Medulla oblongata (tissue), 1 donor: ENCODE data around the gene DHCR24.

ENCODE experiments used
- DNase-seq: peaks from one replicate; pipeline ENCODE4 v3.0.0-alpha.2; 2015; ENCODE audit errors: extremely low spot score

DHCR24 gene

DNA sequence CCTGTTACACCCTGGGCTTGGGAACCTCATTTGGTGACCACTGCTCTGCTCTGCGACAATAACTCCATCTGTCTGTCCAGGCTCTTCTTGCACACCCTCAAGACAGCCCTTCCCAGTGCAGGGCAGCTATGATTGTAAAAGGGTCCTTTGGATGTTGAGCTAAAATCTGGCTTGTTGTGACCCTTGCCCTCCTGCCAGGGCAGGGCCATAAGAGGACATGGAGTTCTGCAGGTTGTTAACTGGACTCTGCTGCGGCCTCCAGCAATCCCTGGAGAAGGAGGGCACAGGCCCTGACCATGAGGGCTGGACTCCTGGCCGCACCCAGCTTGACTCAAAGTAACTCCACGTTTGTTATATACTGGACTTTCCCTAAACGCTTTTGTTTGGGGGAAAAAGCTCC is 41.2 kb downstream of the DHCR24 start:
- DNase-seq, result no peak

DNA sequence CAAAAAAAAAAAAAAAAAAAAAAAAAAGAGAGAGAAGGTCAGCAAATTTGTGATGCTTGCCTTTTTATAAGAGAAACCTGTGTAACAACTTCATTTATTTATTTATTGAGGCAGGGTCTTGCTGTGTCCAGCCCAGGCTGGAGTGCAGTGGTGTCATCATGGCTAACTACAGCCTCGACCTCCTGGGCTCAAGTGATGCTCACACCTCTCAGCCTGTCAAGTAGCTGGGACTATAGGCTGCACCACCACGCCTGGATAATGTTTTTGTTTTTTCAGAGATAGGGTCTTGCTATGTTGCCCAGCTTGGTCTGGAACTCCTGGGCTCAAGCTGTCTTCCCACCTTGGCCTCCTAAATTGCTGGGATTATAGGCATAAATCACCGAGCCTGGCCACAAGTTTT is 42.4 kb downstream of the DHCR24 start:
- DNase-seq, result no peak

DNA sequence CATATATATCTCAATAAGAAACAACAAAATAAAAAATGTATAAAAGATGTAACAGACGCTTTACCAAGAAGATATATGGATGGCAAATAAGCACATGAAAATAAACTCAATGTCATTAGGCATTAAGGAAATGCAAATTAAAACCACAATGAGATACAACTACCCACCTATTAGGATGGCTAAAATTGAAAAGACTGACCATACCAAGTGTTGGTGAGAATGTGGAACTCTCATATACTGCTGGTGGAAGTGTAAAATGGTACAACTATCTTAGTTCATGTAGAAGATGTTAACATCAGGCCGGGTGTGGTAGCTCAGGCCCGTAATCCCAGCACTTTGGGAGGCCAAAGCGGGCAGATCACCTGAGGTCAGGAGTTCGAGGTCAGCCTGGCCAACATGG is 43.5 kb downstream of the DHCR24 start:
- DNase-seq, result no peak

DNA sequence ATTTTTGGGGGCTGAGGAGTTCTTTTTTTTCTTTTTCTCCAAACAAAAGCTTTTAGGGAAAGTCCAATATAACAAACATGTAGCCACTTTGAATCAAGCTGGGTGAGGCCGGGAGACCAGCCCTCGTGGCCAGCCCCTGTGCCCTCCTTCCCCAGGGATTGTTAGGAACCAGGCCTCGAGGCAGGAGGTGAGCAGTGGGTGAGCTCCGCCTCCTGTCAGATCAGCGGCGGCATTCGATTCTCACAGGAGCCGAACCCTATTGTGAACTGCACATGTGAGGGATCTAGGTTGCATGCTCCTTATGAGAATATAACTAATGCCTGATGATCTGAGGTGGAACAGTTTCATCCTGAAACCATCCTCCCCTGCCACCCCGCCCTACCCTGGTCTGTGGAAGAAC is 44.0 kb downstream of the DHCR24 start:
- no peak for DNase-seq

DNA sequence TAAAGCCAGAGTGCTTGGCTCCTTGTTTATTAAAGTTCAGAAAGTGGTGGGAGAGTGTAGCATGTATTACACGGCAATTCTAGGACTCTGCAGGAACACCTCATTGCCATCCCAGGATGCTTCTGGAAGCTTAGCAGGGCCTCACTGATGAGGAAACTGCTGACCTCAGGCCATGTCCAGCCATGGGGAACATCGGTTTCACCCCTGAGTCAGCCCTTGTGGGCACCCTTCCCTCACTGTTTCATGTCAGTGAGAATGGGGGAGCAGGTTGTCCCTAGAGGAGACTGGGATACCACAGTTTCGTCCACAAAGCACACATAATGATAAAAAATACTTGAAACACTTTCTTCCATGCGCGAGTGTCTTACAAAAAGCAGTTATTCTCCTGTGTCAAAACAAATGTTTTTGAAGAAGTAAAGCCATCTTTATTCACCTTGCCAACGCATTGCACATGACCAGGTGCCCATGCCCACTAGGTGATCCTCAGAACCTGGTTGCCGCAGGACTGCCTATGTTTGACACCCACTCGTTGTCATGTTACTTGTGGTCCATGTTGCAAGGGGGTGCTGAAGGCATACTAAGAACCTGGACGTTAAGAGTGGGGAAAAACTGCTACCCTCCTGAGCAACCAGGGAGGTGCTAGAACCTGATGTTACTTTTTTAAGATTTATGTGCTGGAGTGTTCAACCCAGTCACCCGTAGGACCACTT is 44.6 kb downstream of the DHCR24 start:
- no peak for DNase-seq

DNA sequence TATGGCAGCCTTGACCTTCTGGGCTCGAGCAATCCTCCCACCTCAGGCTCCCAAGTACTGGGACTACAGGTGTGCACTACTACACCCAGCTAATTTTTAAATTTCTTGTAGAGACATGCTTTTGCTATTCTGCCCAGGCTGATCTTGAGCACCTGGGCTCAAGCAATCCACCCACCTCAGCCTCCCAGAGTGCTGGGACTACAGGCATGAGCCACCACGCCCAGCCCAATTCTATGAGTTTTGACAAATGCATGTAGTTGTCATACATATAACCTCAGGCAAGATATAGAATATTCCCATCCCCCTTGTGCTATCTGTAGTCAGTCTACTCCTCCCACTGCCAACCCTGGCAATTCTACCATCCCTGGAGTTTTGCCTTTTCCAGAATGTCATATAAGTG is 47.2 kb downstream of the DHCR24 start:
- DNase-seq, result no peak

DNA sequence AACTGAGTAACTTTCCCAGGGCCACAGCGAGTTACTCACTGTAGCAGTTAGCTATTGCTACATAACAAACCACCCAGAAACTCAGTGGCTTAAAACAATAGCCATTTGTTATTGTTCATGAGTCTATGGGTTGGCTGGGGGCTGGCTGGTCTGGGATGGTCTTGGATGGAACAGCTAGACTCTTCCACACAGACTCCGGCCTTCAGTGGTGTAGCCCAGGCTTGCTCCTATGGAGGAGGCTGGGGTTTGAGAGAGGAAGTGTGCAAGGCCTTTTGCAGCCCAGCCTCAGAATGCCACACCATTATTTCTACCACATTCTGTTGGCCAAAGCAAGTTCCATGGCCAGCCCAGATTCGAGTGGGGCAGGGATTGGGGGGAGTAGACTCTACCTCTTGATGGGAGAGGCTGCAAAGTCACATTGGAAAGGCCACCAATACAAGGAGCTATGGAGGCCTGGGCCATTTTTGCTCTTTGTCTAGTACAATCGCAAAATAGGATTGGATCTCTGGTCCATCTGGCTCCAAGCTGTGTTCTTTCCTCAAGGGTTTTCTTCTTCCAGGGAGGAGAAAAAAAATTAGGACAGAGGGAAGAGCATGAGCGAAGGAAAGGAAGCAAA is 48.3 kb downstream of the DHCR24 start:
- DNase-seq, result no peak

DNA sequence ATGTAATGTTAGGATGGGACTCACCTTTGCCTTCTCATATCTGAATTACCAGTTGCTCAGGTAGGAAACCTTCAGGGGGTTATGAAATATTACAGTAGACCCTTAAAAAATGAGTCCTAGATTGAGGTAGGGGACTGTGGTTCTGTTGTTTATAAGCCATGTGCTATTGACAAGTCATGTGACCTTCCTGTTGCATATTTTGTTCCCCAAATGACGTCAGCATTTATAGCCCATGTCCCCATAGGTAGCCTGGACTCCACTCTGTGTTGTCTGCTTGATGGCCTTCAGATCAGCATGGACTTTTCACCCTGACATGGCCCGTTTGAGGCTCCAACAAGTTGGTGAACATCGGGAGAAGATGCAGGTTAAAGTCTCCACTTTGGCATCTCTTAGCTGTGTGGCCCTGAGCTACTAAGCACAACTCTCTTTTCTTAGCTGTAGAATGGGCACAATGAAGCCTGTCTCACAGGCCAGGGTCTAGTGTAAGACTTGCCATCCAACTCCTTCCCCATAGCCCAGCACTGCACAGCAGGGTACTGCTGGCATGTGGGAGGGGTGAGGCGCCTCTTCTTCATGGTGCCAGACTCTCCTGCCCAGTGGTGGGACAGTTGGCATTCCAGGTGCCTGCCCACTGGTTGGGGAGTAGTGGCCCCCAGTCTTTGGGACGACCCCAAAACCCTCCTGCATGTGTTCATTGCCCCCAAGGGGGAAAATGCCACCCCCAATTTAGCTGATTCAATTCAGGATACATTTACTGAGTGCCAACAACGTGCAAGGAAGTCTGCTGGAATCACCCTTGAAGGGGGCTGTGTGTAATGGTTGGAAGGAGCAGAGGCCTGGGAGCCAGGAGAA is 49.8 kb downstream of the DHCR24 start:
- no peak for DNase-seq

DNA sequence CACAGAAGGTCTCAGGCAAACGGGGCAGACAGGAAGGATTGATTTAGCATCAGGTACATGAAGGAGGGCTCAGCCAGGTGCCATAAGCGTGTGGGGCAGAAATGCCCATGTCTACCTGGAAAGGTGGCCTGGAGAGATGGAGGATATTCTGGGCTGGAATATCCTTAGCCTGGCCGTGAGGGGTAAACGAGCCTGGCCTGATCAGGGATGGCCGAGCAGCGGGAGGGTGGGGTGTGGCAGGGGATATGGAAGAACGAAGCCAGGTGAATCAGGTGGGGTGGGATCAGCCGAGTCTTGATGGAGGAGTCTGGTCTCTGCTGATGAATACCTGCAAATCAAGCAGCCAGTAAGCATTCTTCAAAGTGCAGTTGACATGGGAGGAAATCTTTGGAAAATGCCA is 50.4 kb downstream of the DHCR24 start:
- DNase-seq, result no peak

DNA sequence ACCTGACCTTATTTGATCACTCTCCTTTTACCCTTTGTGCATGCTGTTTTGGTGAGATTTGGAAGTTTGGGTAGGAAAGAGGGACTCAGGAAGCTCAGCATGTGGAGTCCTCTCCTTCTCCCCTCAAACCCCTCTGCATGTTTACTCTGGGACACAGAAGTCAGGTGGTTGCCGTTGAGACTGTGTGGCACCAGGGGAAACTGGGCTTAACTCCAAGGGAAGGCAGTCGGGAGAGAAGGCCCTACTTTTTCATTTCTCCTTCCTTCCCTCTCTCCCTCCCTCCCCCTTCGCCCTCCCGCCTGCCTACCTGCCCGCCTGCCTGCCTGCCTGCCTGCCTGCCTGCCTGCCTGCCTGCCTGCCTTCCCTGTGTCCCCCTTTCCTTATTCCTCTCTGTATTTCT is 51.0 kb downstream of the DHCR24 start:
- DNase-seq, result no peak

DNA sequence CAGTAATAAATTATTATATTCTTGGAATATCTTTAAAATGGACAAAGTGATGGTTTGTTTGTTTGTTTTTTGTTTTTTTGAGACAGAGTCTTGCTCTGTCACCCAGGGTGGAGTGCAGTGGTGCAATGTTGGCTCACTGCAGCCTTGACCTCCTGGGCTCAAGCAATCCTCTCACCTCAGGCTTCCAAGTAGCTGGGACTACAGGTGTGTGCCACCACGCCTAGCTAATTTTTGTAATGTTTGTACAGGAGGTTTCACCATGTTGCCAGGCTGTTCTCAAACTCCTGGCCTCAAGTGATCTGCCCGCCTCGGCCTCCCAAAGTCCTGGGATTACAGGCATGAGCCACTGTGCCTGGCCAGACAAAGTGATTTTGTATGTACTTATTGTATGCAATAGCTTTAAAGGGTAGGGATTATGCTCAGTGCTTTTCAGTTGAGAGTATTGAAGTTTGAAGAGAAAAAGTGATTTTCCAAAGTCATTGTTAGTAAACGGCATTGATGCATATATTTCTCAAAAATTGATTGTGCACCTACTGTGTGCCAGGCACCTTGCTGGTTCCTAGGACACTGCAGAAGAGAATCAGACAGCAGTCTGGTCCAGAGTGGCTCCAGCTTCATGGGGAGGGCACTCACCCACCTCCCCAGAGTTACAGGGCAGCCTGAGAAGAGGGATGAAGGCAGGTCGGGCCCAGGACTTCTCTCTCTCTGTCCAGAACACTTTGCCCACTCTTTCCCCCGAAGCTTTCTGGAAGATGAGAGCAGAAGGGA is 51.7 kb downstream of the DHCR24 start:
- no peak for DNase-seq

DNA sequence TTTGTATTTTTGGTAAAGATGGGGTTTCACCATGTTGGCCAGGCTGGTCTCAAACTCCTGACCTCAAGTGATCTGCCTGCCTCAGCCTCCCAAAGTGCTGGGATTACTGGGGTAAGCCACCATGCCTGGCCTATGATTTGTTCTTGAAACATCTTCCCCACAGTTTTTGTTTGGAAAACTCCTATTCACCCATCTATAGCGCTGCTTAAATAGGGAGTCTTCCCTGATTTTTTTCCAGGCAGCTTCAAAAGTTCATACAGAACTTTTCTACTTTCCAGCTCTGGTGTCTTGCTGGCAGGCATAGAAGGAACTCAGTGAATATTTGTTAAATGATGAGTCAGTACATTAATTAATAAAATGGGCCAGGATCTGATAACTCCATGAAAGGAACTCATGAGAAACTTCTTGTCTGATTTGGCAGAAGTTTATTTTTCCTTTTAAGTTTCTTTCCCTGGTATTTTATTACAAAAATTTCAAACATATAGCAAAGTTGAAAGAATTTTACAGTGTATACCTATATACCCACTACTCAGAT is 52.9 kb downstream of the DHCR24 start:
- DNase-seq, result no peak

DNA sequence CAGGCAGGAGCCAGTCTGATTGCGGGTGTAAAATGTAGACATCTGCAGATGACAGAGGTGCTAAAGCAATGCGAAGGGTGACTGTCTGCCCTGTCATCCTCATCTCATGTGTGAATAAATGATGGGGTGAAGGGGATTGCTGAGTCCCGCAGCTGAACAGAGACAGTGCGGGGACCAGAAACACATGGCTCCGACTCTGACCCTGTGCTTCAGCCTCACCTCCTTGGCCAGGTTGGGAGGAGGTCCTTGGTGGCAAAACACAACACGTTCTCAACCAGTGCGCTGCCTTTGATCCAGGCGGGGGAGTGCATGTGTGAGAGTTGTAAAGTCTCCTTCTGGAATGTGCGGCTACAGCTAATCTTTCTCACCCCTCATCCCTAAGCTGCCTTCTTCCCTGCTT is 53.9 kb downstream of the DHCR24 start:
- DNase-seq, result no peak

DNA sequence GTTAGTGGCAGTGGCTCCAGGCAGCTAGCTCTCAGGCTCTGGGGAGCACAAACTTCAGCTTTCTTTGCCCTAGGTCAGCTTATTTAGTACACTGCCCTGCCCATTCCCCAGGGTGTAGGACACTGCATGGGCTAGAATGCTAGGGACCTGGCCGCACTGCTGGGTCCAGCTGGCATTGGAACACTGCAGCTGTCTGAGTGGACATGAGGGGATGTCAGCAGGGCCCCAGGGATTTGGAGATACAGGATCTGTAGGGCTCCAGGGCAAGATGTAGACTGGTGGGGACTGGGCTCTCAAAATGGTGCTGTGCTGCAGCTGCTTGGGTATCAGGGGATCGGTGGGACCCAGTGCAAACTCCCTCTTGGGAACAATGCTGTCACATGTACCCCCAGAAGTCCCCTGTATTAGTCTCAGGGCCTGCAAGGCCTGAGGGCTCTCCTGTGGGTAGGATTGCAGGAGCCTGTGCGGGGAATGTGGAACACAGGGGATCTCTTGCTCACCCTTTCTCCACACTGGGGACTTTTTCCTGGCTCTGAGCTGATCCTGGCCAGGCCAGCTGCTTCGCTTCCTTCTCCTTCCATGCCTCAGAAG is 60.7 kb downstream of the DHCR24 start:
- no peak for DNase-seq

DNA sequence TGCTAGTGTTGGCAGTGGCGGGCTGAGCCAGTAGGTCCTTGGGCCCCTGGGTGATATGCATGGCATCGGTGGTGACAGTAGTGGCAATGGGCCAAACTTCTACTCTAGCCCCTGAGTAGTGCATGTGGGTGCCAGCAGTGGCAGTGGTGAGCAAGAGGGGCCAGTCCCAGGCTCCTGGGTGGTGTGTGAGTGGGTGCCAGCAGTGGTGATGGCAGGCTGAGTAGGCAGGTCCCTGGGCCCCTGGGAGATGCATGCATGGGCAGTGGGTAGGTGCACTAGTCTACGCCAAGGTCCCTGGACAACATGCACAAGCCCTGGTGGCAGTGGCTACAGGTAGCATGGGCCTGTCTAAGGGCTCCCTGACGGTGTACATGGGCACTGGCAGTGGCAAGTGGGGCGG is 61.3 kb downstream of the DHCR24 start:
- no peak for DNase-seq

DNA sequence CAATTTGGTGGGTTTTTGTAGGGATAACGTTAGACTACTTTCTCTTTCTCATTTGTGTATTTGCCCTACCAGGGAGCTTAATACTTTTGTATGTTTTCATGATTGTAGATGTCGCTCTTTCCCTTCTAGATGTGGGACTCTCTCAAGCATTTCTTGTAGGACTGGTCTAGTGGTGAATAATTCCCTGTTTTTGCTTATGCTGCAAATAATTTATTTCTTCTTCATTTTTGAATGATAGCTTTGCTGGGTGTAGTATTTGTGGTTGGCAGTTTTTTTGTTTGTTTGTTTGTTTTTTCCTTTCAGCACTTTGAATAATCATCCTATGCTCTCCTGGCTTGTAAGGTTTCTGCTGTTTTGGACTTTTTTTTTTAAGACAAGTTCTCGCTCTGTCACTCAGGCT is 63.3 kb downstream of the DHCR24 start:
- no peak for DNase-seq

DNA sequence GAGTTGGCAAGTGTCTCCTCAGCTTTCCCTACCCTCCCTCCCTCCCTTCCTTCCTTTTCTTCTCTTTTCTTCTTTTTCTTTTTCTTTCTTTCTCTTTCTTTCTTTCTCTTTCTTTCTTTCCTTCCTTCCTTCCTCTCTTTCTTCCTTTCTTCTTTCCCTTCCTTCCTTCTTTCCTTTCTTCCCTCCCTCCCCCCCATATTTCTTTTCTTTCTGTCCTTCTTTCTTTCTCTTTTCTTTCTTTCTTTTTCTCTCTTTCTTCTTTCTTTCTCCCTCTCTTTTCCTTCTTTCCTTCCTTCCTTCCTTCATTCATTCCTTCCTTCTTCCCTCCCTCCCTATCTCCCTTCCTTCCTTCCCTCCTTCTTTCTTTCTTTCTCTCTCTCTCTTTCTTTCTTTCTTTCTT is 67.3 kb downstream of the DHCR24 start:
- DNase-seq, result no peak

DNA sequence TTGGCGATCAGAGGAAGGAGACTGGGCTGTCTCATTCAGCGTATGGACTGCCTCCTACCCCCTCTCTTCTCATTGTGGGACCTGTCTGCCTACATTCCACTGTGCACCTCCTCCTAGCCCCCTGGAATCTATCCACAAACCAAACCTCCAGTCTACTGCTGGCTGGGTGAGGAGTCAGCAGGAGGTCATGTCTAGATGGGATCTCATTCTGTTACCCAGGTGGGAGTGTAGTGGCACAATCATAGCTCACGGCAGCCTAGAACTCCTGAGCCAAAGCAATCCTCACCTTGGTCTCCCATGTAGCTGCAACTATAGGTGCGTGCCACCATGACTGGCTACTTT is 67.8 kb downstream of the DHCR24 start:
- no peak for DNase-seq

DNA sequence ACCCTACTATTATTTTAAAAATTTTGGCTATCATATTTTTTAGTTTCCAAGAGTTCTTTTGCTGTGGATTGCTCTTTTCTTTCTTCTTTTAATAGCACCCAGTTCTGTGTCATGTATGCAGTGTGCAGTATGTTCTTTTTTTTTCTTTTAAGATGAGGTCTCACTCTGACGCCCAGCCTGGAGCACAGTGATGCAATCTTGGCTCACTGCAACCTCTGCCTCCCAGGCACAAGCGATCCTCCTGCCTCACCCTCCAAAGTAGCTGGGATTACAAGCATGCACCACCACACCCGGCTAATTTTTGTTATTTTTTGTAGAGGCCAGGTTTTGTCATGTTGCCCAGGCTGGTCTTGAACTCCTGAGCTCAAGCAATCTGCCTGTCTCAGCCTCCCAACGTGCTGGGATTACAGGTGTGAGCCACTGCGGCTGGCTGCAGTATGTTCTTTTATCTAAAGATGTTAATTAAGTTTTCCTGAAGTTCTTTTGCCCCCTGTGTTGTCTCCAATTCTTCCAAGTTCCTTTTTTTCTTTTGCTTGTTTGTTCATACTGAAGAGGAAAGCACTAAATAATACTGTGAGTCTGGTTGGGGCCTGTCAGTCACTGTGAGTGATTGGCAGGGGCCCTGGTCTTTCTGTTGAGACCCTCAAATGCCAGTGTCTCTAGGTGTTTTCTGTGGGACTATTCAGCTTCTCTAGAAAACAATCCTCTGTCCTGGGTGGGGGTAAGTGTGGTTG is 68.4 kb downstream of the DHCR24 start:
- no peak for DNase-seq

DNA sequence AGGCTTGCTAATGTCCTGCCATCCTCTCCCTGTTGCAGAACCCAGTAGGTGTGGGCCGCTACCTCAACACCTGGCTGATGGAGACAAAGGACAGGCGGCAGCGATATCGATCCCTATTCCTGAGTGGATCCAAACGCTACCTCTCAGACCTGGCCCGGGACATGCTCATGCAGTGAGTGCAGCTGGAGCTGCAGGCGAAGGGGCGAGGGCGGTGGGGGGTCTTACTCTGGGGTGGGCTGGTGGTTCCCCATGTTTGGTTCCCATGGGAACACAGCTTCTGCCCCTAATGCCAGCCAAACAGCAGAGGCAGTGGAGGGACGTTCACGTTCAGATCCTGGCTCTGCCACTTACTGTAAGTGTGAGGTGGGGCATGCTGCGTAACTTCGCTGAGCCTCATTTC is 70.0 kb downstream of the DHCR24 start:
- DNase-seq, result no peak

DNA sequence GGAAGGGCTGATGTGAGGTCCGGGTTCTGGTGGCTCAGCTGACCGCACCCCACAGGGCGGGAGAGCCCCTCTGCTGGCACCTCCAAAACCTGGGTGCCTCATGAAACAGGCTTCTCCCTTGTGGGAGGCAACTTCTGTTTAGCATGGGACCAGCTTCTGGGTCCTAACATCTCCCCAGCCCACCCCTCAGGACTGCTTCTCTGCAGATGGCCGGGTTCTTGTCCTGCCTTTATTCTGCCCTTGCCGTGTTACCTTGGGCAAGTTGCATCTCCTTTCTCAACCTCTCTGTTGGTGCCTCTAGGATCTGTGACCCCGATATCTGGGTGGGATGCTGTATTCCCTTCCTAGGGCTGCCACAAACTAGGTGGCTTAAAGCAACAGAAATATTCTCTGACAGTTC is 70.9 kb downstream of the DHCR24 start:
- no peak for DNase-seq
